Thoracic aorta (tissue), 2 donors: ENCODE data around the gene DHRS1. TPM values are rescaled to one million over a fixed set of nuclear protein-coding genes. Genes with fewer than 3 reads are reported as not detected.
A peak's percentile ranks its signal among the peaks of the same experiment; 100 is the strongest.

Source experiments
- ATAC-seq: fragments of 150-250 bp; one replicate; pipeline ENCODE4 v1.8.0; 2017; ENCODE audit warnings: low read depth; ENCODE audit not compliant: insufficient number of reproducible peaks, low FRiP score
- DNase-seq: peaks from one replicate; pipeline ENCODE4 v3.0.0-alpha.2; 2020; ENCODE audit warnings: low spot score
- H3K27ac ChIP-seq, 2 donors: fragments of 200-600 bp; sonication (generic); 1 replicate in 1 of 2; 2 replicates in 1 of 2; pipeline ENCODE4 v1.5.1; 2016; ENCODE audit warnings: mild to moderate bottlenecking in 2 of 2, moderate library complexity in 2 of 2
- H3K27me3 ChIP-seq: fragments of 200-600 bp; sonication (generic); replicated peaks from 2 replicates; pipeline ENCODE4 v1.6.0; 2016; ENCODE audit warnings: mild to moderate bottlenecking; ENCODE audit not compliant: insufficient read depth
- H3K36me3 ChIP-seq: fragments of 200-600 bp; sonication (generic); one replicate; pipeline ENCODE4 v1.5.1; 2016
- H3K4me1 ChIP-seq, 2 donors: fragments of 200-600 bp; sonication (generic); 1 replicate in 1 of 2; 2 replicates in 1 of 2; pipeline versions ENCODE4 v1.5.1 to v1.6.0; 2016; ENCODE audit warnings: low read depth in 2 of 2, mild to moderate bottlenecking in 1 of 2; ENCODE audit not compliant: control insufficient read depth in 1 of 2
- H3K4me3 ChIP-seq: fragments of 200-600 bp; sonication (generic); 2 replicates; pipeline ENCODE4 v1.5.1; 2016; ENCODE audit warnings: mild to moderate bottlenecking
- H3K9me3 ChIP-seq: fragments of 200-600 bp; sonication (generic); 2 replicates; pipeline ENCODE4 v1.5.1; 2016
- total RNA-seq, 2 donors: library from RNA; depleted of rRNA; stranded (reverse); fragments of >200 nt; gene quantifications; one replicate each; pipeline versions ENCODE4 v1.1.0 to v1.2.3, GENCODE V29; 2016
- TF ChIP-seq, protein P1 (sequence below): fragments of 200-600 bp; sonication (generic); IDR thresholded peaks from one replicate; pipeline ENCODE4 v1.5.1; 2019; ENCODE audit warnings: antibody characterized with exemption

DHRS1 gene
- total RNA-seq, 2 donors from 2014 or later: 25.5 to 31.4 TPM

- no peak overlapping the region for H3K27ac ChIP-seq
- H3K4me1 ChIP-seq: peaks cover 22 to 36% of the 10 kb centered on the region in 2 donors
- TF ChIP-seq, protein P1, sequence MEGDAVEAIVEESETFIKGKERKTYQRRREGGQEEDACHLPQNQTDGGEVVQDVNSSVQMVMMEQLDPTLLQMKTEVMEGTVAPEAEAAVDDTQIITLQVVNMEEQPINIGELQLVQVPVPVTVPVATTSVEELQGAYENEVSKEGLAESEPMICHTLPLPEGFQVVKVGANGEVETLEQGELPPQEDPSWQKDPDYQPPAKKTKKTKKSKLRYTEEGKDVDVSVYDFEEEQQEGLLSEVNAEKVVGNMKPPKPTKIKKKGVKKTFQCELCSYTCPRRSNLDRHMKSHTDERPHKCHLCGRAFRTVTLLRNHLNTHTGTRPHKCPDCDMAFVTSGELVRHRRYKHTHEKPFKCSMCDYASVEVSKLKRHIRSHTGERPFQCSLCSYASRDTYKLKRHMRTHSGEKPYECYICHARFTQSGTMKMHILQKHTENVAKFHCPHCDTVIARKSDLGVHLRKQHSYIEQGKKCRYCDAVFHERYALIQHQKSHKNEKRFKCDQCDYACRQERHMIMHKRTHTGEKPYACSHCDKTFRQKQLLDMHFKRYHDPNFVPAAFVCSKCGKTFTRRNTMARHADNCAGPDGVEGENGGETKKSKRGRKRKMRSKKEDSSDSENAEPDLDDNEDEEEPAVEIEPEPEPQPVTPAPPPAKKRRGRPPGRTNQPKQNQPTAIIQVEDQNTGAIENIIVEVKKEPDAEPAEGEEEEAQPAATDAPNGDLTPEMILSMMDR: no peak
- H3K4me3 ChIP-seq: no peak overlapping the region
- DNase-seq (no peak), ATAC-seq (no peak)
- no peaks in the 10 kb centered on the region for H3K9me3 ChIP-seq
- H3K36me3 ChIP-seq: no peaks in the 10 kb centered on the region
- H3K27me3 ChIP-seq: peaks cover 3% of the 10 kb centered on the region
Observed at GRCh38 chr14:24335461-24336171, 36.0 kb upstream of the DHRS1 start.

DNA sequence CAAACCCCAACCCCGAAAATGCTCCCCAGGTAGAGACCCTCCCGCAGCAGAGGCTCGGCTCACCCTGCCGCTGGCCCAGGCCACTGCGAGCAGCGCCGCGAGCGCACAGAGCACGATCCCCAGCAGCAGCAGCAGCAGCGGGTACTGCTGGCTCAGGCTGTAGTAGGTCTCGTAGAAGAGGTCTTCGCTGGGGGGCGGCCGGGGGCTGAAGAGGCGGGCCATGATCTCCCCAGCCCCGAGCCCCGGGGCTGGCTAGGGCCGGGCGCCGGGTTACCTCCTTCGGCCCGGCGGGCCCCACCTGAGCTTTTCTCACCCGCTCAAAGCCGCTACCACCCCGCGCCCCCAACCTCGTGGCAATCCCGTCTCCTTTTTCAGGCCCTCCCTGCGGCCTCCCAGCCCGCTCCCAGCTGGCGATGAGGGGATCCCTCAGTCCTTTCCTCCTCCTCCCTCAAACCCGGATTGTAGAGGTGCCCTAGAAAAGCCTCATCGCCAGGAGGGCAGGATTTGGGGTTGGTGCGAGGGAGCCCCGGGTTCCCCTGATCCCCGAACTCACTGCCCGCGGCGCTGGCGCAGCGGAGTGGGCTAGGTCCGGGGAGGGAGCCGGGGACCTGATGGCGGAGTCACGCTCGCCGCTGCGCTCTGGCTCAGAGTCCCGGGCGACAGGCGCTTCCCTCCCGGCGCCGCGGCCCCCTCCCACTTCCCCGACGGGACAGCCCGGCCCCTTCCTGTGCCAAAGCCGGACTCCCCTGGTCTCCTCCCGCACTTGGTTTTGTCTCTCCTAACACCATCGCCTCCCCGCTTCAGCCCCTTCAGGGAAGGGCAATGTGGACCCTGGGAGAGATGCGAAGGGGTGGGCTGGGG lies 35.1 kb upstream of the DHRS1 start, which contains the start of gene ADCY4:
ADCY4 (minus strand) TSS at position 641 of the 861 bp plus-strand sequence; CDS start at position 222, 419 bp downstream.
- Histone ChIP-seq H3K27ac (no peak within 1 kb of the TSS), H3K4me1 (peaks cover 22 to 36% of the 10 kb centered on the region in 2 donors), H3K27me3 (peaks cover 3% of the 10 kb centered on the region), H3K4me3 (peak within 1 kb of the TSS; percentile 64), H3K36me3 (no peaks in the 10 kb centered on the region), H3K9me3 (no peaks in the 10 kb centered on the region)
- no peak for ATAC-seq
- TF ChIP-seq, protein P1: no peak
- no peak for DNase-seq

- ATAC-seq: no peak
- Histone ChIP-seq H3K27me3 (peaks cover 3% of the 10 kb centered on the region), H3K27ac (no peak overlapping the region), H3K4me3 (peak overlapping the region; percentile 64), H3K36me3 (no peaks in the 10 kb centered on the region), H3K9me3 (no peaks in the 10 kb centered on the region), H3K4me1 (peaks cover 22 to 36% of the 10 kb centered on the region in 2 donors)
- TF ChIP-seq, protein P1: peak; percentile 79
- no peak for DNase-seq
Observed at GRCh38 chr14:24332268-24332993, 32.9 kb upstream of the DHRS1 start.

DNA sequence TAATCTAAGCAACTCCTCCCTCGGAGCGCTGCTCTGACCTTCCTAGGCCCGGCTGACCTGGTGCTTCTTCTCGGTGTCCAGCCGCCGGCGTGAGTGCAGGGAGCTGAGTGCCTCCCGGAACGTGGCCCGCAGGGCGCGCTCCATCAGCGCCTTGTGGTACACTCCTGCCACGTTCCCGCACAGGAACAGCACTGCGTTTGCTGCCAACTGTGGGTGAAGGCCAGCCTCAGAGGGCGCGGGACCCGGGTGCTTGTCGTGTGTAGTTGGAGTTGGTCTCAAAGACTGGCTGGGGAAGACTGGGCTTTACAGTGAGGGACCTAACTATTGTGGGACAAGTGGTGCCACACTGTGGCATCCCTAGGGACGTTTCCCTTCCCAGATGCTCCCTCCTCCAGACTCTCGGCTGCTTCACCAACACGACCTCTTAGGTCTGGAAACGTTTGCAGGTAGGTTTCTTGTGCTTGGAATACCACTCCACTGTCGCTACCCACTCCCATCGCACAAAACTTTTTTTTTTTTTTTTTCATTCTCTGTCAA lies 32.2 kb upstream of the DHRS1 start:
- Histone ChIP-seq H3K27ac (no peak overlapping the region), H3K4me3 (peak overlapping the region; percentile 64), H3K4me1 (peaks cover 22 to 36% of the 10 kb centered on the region in 2 donors), H3K36me3 (no peaks in the 10 kb centered on the region), H3K27me3 (peaks cover 3% of the 10 kb centered on the region), H3K9me3 (no peaks in the 10 kb centered on the region)
- DNase-seq (no peak), ATAC-seq (no peak)
- TF ChIP-seq, protein P1: no peak
